ENCODE results near the gene BCAS1. TPM values are rescaled to one million over a fixed set of nuclear protein-coding genes. Genes with fewer than 3 reads are reported as not detected.

The BCAS1 gene
- polyA plus RNA-seq, 1 of the 3 experiments (the other 2 are of a cell fraction): not detected

GRCh38 chr20:53947501-53948195, 122.7 kb downstream of the BCAS1 start:
- H3K4me2 ChIP-seq: no peak overlapping the region
- H3K36me3 ChIP-seq (replicated peaks in 1 of 2; ENCODE audit: control insufficient read depth in 1 of 2, insufficient read depth in 2 of 2, low read length in 1 of 2): no peaks in the 10 kb centered on the region
- no peaks in the 10 kb centered on the region for H4K20me1 ChIP-seq (ENCODE audit: insufficient read depth)
- no peaks in the 10 kb centered on the region for H3K9me3 ChIP-seq
- TF ChIP-seq FOSL2 (IDR thresholded peaks at IDR 0.05; ENCODE audit: borderline replicate concordance, low read depth) (no peak), RFX5 (IDR thresholded peaks at IDR 0.05; ENCODE audit: low read length) (no peak), GATA2 (CRISPR knock-in tag; IDR thresholded peaks at IDR 0.05) (no peak)
- no peaks in the 10 kb centered on the region for H3K9me2 ChIP-seq
- no peaks in the 10 kb centered on the region for H3K79me2 ChIP-seq (ENCODE audit: insufficient read depth)
- CTCF ChIA-PET: no interaction called here
- no peak overlapping the region for H3K9ac ChIP-seq
- no peak overlapping the region for H2AFZ ChIP-seq (ENCODE audit: low read depth)
- no peak overlapping the region for H3K27ac ChIP-seq (ENCODE audit: low read depth in 2 of 2, low read length in 1 of 2)
- peaks cover 5 to 24% of the 10 kb centered on the region in 2 experiments; a peak in 3 of 4 replicates for H3K4me1 ChIP-seq (ENCODE audit: control insufficient read depth in 1 of 2, insufficient read depth in 2 of 2, low read depth in 1 of 2, low read length in 1 of 2)
- no peak for DNase-seq
- 96% methylated on average over 7 of the region's 17 CpGs for WGBS (ENCODE audit: low lambda C conversion rate)
- no peak overlapping the region for H3K4me3 ChIP-seq (ENCODE audit: low read depth in 2 of 2, low read length in 1 of 2)
- POLR2A ChIA-PET: no interaction called here
- H3K27me3 ChIP-seq (ENCODE audit: insufficient read depth): no peaks in the 10 kb centered on the region
- peaks cover 13% of the 10 kb centered on the region for H3F3A ChIP-seq (replicated peaks; ENCODE audit: insufficient read depth)

- CTCF ChIA-PET: interaction anchor here (1.5 to 2.0 kb wide), 3 partner anchors 9 to 114 kb away, joined by 3 to 8 read pairs (median 5); no protein-coding TSS in a partner anchor
- POLR2A ChIA-PET: no interaction called here
Measured at GRCh38 chr20:53946106-53946505, 124.3 kb downstream of the BCAS1 start.

More at GRCh38 chr20:53946106-53946505, 124.3 kb downstream of the BCAS1 start:
- Histone ChIP-seq H2AFZ (ENCODE audit: low read depth) (no peak overlapping the region), H3K27ac (ENCODE audit: low read depth in 2 of 2, low read length in 1 of 2) (no peak overlapping the region), H4K20me1 (ENCODE audit: insufficient read depth) (no peaks in the 10 kb centered on the region), H3K27me3 (ENCODE audit: insufficient read depth) (no peaks in the 10 kb centered on the region), H3K36me3 (replicated peaks in 1 of 2; ENCODE audit: control insufficient read depth in 1 of 2, insufficient read depth in 2 of 2, low read length in 1 of 2) (no peaks in the 10 kb centered on the region), H3K9me3 (no peaks in the 10 kb centered on the region), H3K9me2 (no peaks in the 10 kb centered on the region), H3K4me2 (no peak overlapping the region), H3K4me3 (ENCODE audit: low read depth in 2 of 2, low read length in 1 of 2) (no peak overlapping the region), H3K4me1 (ENCODE audit: control insufficient read depth in 1 of 2, insufficient read depth in 2 of 2, low read depth in 1 of 2, low read length in 1 of 2) (peaks cover 15 to 34% of the 10 kb centered on the region in 2 experiments; a peak in 3 of 4 replicates), H3K79me2 (ENCODE audit: insufficient read depth) (no peaks in the 10 kb centered on the region), H3K9ac (no peak overlapping the region), H3F3A (replicated peaks; ENCODE audit: insufficient read depth) (peaks cover 20% of the 10 kb centered on the region)
- WGBS (ENCODE audit: low lambda C conversion rate): 96% methylated on average over 4 of the region's 4 CpGs
- no peak for DNase-seq
- TF ChIP-seq CHD2 (IDR thresholded peaks at IDR 0.05; ENCODE audit: low read length, partially characterized antibody) (no peak), MXI1 (IDR thresholded peaks at IDR 0.05; ENCODE audit: low read depth, low read length) (no peak), SMC3 (IDR thresholded peaks at IDR 0.05; ENCODE audit: low read depth, low read length) (no peak), JUND (IDR thresholded peaks at IDR 0.05) (no peak), REST (IDR thresholded peaks at IDR 0.05; ENCODE audit: low read depth, low read length) (no peak), MEF2A (IDR thresholded peaks at IDR 0.05; ENCODE audit: borderline replicate concordance, low read depth) (no peak), RXRA (IDR thresholded peaks at IDR 0.05; ENCODE audit: borderline replicate concordance, low read depth) (no peak), PBX3 (IDR thresholded peaks at IDR 0.05) (no peak), YY1 (IDR thresholded peaks at IDR 0.05; ENCODE audit: low read depth) (no peak), MAX (IDR thresholded peaks at IDR 0.05; ENCODE audit: low read depth) (no peak), EP300 (IDR thresholded peaks at IDR 0.05; ENCODE audit: borderline replicate concordance in 1 of 2, low read depth in 1 of 2, low read length in 1 of 2) (no peak), FOSL2 (IDR thresholded peaks at IDR 0.05; ENCODE audit: borderline replicate concordance, low read depth) (no peak), TAF1 (IDR thresholded peaks at IDR 0.05; ENCODE audit: borderline replicate concordance, low read depth, low read length) (no peak), NRF1 (IDR thresholded peaks at IDR 0.05; ENCODE audit: low read depth, low read length) (no peak), ZBTB33 (IDR thresholded peaks at IDR 0.05; ENCODE audit: borderline replicate concordance, low read depth) (no peak), TCF12 (IDR thresholded peaks at IDR 0.05) (no peak), GABPA (IDR thresholded peaks at IDR 0.05; ENCODE audit: low read depth) (no peak), TEAD4 (IDR thresholded peaks at IDR 0.05; ENCODE audit: borderline replicate concordance, insufficient read depth) (no peak)

Data from SK-N-SH (cell line).